ENCODE data around the gene SLC35A2. TPM values are rescaled to one million over a fixed set of nuclear protein-coding genes. Genes with fewer than 3 reads are reported as not detected.
"Not testable (repeated sequence)": the region's sequence is repeated elsewhere in the genome, so short reads cannot be mapped to it uniquely, and the experiment has no call there.

Gene SLC35A2
- total RNA-seq, 1 donor from 2014 or later: 7.1 TPM

DNA sequence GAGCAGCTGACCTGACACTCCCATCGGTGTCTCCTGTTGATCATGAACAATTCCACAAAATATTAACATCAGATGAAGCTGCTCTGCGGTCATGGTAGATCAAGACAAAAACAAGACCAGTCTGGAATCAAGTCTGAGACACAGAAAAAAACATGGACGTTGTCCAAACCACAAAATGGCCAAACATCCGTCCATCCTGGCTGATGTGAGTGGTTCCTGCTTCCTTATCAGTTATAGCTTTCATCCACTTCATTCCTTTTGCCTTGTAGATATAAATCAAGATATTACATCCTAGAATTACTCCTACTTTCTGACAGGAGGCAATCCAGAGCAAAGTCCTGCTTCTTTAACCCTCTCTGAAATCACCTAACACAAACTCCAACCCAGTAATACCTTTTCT lies 47.2 kb downstream of the SLC35A2 start:
- no peak overlapping the region for H3K27ac ChIP-seq
- TF ChIP-seq CTCF (IDR thresholded peaks at IDR 0.05) (no peak), POLR2AphosphoS5 (IDR thresholded peaks at IDR 0.05; ENCODE audit: insufficient read depth in 1 of 2, low read depth in 1 of 2) (no peak), POLR2A (IDR thresholded peaks at IDR 0.05) (no peak)
- H3K36me3 ChIP-seq: no peaks in the 10 kb centered on the region
- H3K27me3 ChIP-seq: no peaks in the 10 kb centered on the region
- no peak for DNase-seq (ENCODE audit: extremely low spot score in 2 of 2)
- intact Hi-C loops (cut with DNase I): no loop called here
- H3K4me3 ChIP-seq: no peak overlapping the region
- H3K4me1 ChIP-seq: no peaks in the 10 kb centered on the region
- H3K9me3 ChIP-seq: no peaks in the 10 kb centered on the region

DNA sequence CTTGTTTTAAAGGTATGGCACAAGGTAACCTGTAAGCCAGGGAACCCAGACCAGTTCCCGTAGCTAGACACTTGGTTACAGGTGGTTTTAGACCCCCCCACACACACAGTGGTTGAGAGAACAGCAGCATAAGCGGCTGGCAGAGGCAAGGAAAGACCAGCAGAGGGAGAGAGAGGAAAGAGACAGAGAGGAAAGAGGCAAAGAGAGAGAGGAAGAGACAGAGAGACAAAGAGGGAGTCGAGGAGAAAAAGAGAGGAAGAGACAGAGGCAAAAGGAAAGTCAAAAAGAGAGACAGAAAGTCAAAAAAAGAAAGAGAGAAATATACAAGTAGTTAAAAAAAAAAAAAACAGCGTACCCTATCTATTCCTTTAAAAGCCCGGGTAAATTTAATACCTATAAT lies 56.5 kb downstream of the SLC35A2 start:
- intact Hi-C loops (cut with DNase I): no loop called here
- TF ChIP-seq CTCF (IDR thresholded peaks at IDR 0.05): no peak
- TF ChIP-seq POLR2AphosphoS5 (IDR thresholded peaks at IDR 0.05; ENCODE audit: insufficient read depth in 1 of 2, low read depth in 1 of 2): no peak
- no peak for TF ChIP-seq POLR2A (IDR thresholded peaks at IDR 0.05)

DNA sequence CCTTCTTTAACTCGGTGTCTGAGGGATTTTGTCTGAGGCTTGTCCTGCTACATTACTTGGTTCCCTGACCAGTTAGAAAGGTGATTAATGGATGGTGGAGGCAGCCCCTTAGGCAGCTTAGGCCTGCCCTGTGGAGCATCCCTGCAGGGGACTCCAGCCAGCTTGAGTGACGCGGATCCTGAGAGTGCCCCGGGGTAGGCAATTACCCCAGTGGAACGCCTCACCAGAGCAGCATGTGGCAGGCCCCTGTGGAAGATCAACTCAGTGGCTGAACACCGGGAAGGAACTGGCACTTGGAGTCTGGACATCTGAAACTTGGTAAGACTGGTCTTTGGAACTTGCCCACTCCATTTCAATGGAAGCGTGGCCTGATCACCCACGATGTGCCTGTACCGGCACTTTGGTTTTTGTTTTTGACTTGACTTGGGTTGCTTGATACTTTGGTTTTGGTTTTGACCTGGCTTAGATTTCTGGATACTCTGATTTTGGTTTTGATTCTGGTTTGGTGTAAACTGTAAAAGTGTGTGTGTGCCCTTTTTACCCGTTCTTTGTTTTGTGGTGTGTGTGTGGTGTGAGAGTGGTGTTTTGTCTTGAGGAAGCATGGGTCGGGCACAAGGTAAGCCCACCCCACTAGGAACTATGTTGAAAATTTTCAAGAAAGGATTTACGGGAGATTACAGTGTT lies 57.2 kb downstream of the SLC35A2 start:
- H3K4me1 ChIP-seq; H3K4me3 ChIP-seq; H3K27ac ChIP-seq; intact Hi-C loops (cut with DNase I); DNase-seq (ENCODE audit: extremely low spot score in 2 of 2); H3K36me3 ChIP-seq; H3K27me3 ChIP-seq; H3K9me3 ChIP-seq: not testable (repeated sequence)

More for the DNA sequence above, 56.5 kb downstream of the SLC35A2 start:
- Histone ChIP-seq H3K9me3 (no peaks in the 10 kb centered on the region), H3K27me3 (no peaks in the 10 kb centered on the region), H3K36me3 (no peaks in the 10 kb centered on the region), H3K4me3 (no peak overlapping the region), H3K4me1 (no peaks in the 10 kb centered on the region), H3K27ac (no peak overlapping the region)
- no peak for DNase-seq (ENCODE audit: extremely low spot score in 2 of 2)

DNA sequence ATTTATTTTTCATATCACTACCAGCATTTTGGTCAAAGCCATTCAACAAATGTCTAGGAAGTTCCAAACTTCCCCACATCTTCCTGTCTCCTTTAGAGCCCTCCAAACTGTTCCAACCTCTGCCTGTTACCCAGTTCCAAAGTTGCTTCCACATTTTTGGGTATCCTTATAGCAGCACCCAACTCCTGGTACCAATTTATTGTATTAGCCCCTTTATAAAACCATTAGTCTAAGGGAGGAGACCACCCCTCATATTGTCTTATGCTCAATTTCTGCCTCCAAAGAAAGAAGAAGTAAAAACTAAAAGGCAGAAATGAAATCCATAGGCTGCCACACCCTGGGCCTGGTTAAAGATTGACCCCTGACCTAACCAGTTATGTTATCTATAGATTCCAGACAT lies 58.0 kb downstream of the SLC35A2 start:
- H3K4me3 ChIP-seq; H3K4me1 ChIP-seq; H3K9me3 ChIP-seq; H3K36me3 ChIP-seq; H3K27me3 ChIP-seq; DNase-seq (ENCODE audit: extremely low spot score in 2 of 2); intact Hi-C loops (cut with DNase I); H3K27ac ChIP-seq: not testable (repeated sequence)

Small RNAs within 50 kb of the gene (small RNA-seq; reads per million reads assigned to genes)
- gene RNU6-722P: not detected

Other genes with a start within 250 kb of the SLC35A2 start
- gene WAS, start 227.8 kb downstream of the SLC35A2 start, total RNA-seq: 4.4 TPM
- 2.2 TPM for gene SUV39H1, start 214.9 kb downstream of the SLC35A2 start, total RNA-seq
- gene GLOD5, start 149.9 kb downstream of the SLC35A2 start, total RNA-seq: not detected
- gene GATA1, start 125.1 kb downstream of the SLC35A2 start, total RNA-seq: 1.2 TPM
- 67.8 TPM for gene HDAC6, start 109.6 kb downstream of the SLC35A2 start, total RNA-seq
- not detected for gene ERAS, start 85.1 kb downstream of the SLC35A2 start, total RNA-seq
- 15.0 TPM for gene PCSK1N, start 76.0 kb downstream of the SLC35A2 start, total RNA-seq
- 43.5 TPM for gene TIMM17B, start 13.9 kb downstream of the SLC35A2 start, total RNA-seq
- gene PQBP1, start 13.7 kb downstream of the SLC35A2 start, total RNA-seq: 67.5 TPM
- 11.5 TPM for gene PIM2, start 7.4 kb upstream of the SLC35A2 start, total RNA-seq
- 44.7 TPM for gene OTUD5, start 46.0 kb upstream of the SLC35A2 start, total RNA-seq
- gene KCND1, start 60.2 kb upstream of the SLC35A2 start, total RNA-seq: 2.0 TPM
- gene GRIPAP1, start 90.6 kb upstream of the SLC35A2 start, total RNA-seq: 27.5 TPM
- gene TFE3, start 131.7 kb upstream of the SLC35A2 start, total RNA-seq: 87.4 TPM
- gene CCDC120, start 147.4 kb upstream of the SLC35A2 start, total RNA-seq: 8.6 TPM
- 24.1 TPM for gene PRAF2, start 162.4 kb upstream of the SLC35A2 start, total RNA-seq
- 72.7 TPM for gene WDR45, start 168.2 kb upstream of the SLC35A2 start, total RNA-seq
- gene GPKOW, start 212.1 kb upstream of the SLC35A2 start, total RNA-seq: 17.7 TPM